Ascending aorta (tissue), 2 donors: ENCODE results near the gene PTTG1IP2. TPM values are rescaled to one million over a fixed set of nuclear protein-coding genes. Genes with fewer than 3 reads are reported as not detected.

Source experiments
- DNase-seq, 2 donors: peaks; one replicate each; pipeline ENCODE4 v3.0.0-alpha.2; 2019; ENCODE audit warnings: low spot score in 2 of 2
- H3K27ac ChIP-seq, 2 donors: fragments of 200-600 bp; sonication (generic); one replicate each; pipeline ENCODE4 v1.5.1; 2016 to 2017; ENCODE audit warnings: mild to moderate bottlenecking in 1 of 2
- H3K27me3 ChIP-seq: fragments of 200-600 bp; sonication (generic); one replicate; pipeline ENCODE4 v1.5.1; 2017
- H3K36me3 ChIP-seq, 2 donors: fragments of 200-600 bp; sonication (generic); one replicate each; pipeline ENCODE4 v1.5.1; 2016
- H3K4me1 ChIP-seq, 2 donors: fragments of 200-600 bp; sonication (generic); one replicate each; pipeline ENCODE4 v1.5.1; 2016 to 2017; ENCODE audit warnings: mild to moderate bottlenecking in 1 of 2
- H3K4me3 ChIP-seq, 2 donors: fragments of 200-600 bp; sonication (generic); one replicate each; pipeline ENCODE4 v1.5.1; 2016 to 2017; ENCODE audit warnings: mild to moderate bottlenecking in 1 of 2
- H3K9me3 ChIP-seq, 2 donors: fragments of 200-600 bp; sonication (generic); one replicate each; pipeline ENCODE4 v1.5.1; 2016
- intact Hi-C: fragments of 100-400 bp; cut with DNase I; formaldehyde crosslinking; loops from one replicate; pipeline ENCODE4 v1.15.1; 2023
- total RNA-seq: library from RNA; depleted of rRNA; stranded (reverse); fragments of >200 nt; gene quantifications from one replicate; pipeline ENCODE4 v1.1.0, GENCODE V29; 2016
- TF ChIP-seq, protein P1 (sequence below), 3 experiments: fragments of 200-600 bp in 2 of 3; fragments of 450-650 bp in 1 of 3; sonication (generic) in 2 of 3; IDR thresholded peaks; one replicate each; pipeline ENCODE4 v1.5.1; 2016 to 2019; ENCODE audit warnings: antibody characterized with exemption in 3 of 3, mild to moderate bottlenecking in 1 of 3, moderate library complexity in 1 of 3

The PTTG1IP2 gene
- total RNA-seq = not detected

DNA sequence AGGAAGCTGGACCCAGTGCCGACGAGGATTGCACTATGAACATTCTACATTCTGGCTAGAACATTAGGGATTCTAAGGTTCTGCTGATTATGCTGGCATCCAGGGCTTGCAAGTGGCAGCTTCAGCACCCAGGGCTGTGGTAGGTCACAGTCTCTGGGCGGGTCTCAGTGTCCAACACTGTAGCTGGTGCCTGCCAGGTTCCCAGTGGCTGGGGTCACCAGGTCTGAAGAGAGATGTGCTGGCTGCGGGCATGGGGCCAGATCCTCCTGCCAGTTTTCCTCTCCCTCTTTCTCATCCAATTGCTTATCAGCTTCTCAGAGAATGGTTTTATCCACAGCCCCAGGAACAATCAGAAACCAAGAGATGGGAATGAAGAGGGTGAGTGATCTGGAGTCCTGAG lies at the start of gene PTTG1IP2:
Gene PTTG1IP2 (plus strand): TSS at position 86 of the 400 bp plus-strand sequence. CDS start 148 bp downstream, at position 234.
- TF ChIP-seq, protein P1, sequence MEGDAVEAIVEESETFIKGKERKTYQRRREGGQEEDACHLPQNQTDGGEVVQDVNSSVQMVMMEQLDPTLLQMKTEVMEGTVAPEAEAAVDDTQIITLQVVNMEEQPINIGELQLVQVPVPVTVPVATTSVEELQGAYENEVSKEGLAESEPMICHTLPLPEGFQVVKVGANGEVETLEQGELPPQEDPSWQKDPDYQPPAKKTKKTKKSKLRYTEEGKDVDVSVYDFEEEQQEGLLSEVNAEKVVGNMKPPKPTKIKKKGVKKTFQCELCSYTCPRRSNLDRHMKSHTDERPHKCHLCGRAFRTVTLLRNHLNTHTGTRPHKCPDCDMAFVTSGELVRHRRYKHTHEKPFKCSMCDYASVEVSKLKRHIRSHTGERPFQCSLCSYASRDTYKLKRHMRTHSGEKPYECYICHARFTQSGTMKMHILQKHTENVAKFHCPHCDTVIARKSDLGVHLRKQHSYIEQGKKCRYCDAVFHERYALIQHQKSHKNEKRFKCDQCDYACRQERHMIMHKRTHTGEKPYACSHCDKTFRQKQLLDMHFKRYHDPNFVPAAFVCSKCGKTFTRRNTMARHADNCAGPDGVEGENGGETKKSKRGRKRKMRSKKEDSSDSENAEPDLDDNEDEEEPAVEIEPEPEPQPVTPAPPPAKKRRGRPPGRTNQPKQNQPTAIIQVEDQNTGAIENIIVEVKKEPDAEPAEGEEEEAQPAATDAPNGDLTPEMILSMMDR (IDR thresholded peaks at IDR 0.05) = no peak
- H3K9me3 ChIP-seq = no peaks in the 10 kb centered on the region
- intact Hi-C loops = no loop called here
- no peak for DNase-seq
- H3K27me3 ChIP-seq = no peaks in the 10 kb centered on the region
- no peak within 1 kb of the TSS for H3K4me3 ChIP-seq
- no peaks in the 10 kb centered on the region for H3K4me1 ChIP-seq
- H3K27ac ChIP-seq = no peak within 1 kb of the TSS
- H3K36me3 ChIP-seq = no peaks in the 10 kb centered on the region

DNA sequence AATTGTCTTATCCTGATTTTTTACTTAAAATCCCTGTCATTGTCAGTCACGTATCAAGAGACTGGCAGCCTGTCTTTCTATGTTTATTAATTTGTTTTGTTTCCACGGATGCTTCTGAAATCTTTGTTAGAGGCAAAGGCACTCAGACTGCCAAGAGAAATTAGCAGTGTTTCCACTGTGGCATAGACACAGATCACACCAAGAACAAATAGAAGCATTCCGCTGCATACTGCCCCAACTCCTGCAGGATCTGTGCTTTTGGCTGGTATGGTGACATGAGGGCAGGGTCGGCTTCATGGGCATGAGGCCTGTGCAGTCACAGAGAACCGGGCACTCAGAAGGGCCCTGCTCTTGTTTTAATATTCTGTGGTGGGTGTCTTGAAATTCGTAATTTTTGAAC lies 47.8 kb upstream of the PTTG1IP2 start:
- TF ChIP-seq, protein P1 (IDR thresholded peaks at IDR 0.05) = no peak
- no peaks in the 10 kb centered on the region for H3K36me3 ChIP-seq
- no peaks in the 10 kb centered on the region for H3K27me3 ChIP-seq
- H3K4me1 ChIP-seq = no peaks in the 10 kb centered on the region
- H3K9me3 ChIP-seq = no peaks in the 10 kb centered on the region
- DNase-seq = no peak
- intact Hi-C loops = no loop called here
- no peak overlapping the region for H3K4me3 ChIP-seq
- H3K27ac ChIP-seq = no peak overlapping the region

DNA sequence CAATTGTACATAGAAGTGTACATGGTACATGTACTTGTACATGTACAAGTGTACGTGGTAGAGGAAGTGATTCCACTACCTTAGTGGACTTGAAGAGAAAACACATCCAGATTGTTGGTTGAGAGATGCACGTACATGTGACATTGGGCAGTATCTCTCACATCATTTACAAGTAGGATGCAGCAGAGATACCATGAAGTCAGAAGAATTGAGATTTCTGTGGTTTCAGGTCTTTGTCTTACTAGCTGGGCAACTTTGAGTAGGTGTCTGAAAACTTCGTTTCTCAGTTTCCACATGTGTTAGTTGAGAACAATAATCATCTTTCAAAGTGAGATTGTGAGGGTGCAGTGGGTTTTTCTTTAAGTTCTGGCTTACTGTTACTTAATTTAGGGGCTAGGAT lies 44.7 kb upstream of the PTTG1IP2 start:
- no peak overlapping the region for H3K27ac ChIP-seq
- no peak overlapping the region for H3K4me3 ChIP-seq
- no peaks in the 10 kb centered on the region for H3K9me3 ChIP-seq
- TF ChIP-seq, protein P1 (IDR thresholded peaks at IDR 0.05) = no peak
- H3K4me1 ChIP-seq = no peaks in the 10 kb centered on the region
- DNase-seq = no peak
- H3K36me3 ChIP-seq = no peaks in the 10 kb centered on the region
- intact Hi-C loops = loop anchor here (5.0 kb wide), 2 partner anchors 112 to 162 kb away; no protein-coding TSS in a partner anchor
- H3K27me3 ChIP-seq = no peaks in the 10 kb centered on the region

DNA sequence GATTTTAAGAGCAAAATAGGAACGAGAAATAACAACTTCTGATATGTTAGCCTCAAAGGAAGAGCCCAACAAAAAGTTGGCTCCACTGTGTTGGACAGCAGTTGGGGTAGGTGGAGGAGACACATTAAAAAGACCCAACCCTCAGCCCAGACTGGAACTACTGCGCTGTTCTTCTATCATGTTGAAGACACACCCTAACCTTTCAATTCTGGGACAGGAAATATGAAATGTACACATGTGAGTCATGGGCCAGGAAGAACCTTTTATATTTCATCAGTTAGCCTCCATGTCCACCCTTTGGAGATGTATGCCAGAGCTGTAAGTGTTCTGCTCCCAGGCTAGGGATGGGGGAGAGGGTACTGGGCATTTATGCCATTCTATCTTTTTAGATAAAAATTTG lies 44.1 kb upstream of the PTTG1IP2 start:
- no peaks in the 10 kb centered on the region for H3K9me3 ChIP-seq
- no peaks in the 10 kb centered on the region for H3K36me3 ChIP-seq
- DNase-seq = no peak
- H3K27me3 ChIP-seq = no peaks in the 10 kb centered on the region
- no peak overlapping the region for H3K27ac ChIP-seq
- intact Hi-C loops = loop anchor here (5.0 kb wide), 2 partner anchors 113 to 163 kb away; no protein-coding TSS in a partner anchor
- TF ChIP-seq, protein P1 (IDR thresholded peaks at IDR 0.05) = no peak
- H3K4me1 ChIP-seq = no peaks in the 10 kb centered on the region
- no peak overlapping the region for H3K4me3 ChIP-seq

DNA sequence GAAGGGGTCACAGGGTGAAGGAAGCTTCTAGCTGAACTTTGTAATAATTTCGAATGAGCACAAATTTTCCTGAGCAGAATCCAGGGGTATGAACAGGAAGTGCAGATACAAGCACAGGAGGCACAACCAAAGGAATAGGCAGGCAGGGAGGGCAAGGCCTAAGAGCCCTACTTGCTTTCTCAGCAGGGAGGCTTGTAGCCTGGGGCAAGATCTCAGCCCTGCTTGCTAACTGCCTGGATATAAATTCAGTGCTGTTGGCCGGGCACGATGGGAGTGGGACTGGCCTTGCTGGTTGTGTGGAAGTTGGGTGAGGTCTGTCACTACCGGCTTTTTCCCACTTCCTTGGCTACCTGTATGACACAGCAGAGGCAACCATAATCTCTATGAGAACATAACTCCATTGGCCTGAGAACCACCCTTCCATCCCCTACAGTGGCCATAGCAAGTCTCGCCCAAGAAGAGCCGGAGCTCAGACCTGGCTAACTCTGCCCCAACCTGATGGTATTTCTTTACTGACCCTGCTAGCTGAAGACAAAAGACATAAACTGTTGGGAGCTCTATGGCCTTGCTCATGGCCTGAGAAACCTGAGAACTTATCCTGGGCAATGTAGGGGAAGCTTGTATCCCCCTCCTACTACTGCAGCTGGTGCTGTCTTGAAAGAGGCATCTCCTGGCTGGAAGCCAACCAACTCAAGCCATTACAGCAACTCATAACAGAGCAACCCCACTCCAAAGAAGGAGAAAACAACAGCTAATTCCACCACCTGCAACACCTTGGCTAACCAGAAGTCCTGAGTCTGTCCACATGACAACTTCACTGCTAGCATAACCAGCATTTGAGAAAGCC lies 38.6 kb upstream of the PTTG1IP2 start:
- TF ChIP-seq, protein P1 (IDR thresholded peaks at IDR 0.05) = no peak

More for the DNA sequence above, 38.6 kb upstream of the PTTG1IP2 start:
- Histone ChIP-seq H3K36me3 (no peaks in the 10 kb centered on the region), H3K4me3 (no peak overlapping the region), H3K9me3 (no peaks in the 10 kb centered on the region), H3K27me3 (no peaks in the 10 kb centered on the region), H3K4me1 (no peaks in the 10 kb centered on the region), H3K27ac (no peak overlapping the region)
- DNase-seq = no peak
- intact Hi-C loops = no loop called here
